Testis (tissue), 2 donors: Measurements from ENCODE around the gene AKAP12.

Experiments used
- POLR2A ChIP-seq: fragments of 450-650 bp; IDR thresholded peaks from one replicate; pipeline ENCODE4 v1.6.1; 2017; ENCODE audit warnings: antibody characterized with exemption, mild to moderate bottlenecking, moderate library complexity
- TF ChIP-seq, protein P1 (sequence below), 3 experiments: fragments of 450-650 bp in 2 of 3; fragments of 200-600 bp in 1 of 3; sonication (generic) in 1 of 3; IDR thresholded peaks; one replicate each; pipeline ENCODE4 v1.5.1; 2016 to 2019; ENCODE audit warnings: antibody characterized with exemption in 3 of 3, mild to moderate bottlenecking in 2 of 3, moderate library complexity in 1 of 3

DNA sequence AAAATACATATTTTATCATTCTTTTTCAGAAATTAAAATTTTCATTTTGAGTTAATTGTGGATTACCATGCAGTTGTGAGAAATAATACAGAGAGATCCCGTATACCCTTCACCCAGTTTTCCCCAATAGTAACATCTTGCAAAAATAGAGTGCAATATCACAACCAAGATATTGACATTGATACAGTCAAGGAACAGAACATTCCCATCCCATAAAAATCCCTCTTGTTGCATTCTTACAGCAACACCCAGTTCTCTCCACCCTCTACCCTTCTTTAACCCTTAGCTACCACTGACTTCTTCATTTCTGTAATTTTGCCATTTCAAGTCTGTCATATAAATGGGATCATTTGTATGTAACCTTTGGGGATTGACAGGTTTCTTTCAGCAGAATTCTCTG, 6.9 kb upstream of the AKAP12 start:
- TF ChIP-seq, protein P1, sequence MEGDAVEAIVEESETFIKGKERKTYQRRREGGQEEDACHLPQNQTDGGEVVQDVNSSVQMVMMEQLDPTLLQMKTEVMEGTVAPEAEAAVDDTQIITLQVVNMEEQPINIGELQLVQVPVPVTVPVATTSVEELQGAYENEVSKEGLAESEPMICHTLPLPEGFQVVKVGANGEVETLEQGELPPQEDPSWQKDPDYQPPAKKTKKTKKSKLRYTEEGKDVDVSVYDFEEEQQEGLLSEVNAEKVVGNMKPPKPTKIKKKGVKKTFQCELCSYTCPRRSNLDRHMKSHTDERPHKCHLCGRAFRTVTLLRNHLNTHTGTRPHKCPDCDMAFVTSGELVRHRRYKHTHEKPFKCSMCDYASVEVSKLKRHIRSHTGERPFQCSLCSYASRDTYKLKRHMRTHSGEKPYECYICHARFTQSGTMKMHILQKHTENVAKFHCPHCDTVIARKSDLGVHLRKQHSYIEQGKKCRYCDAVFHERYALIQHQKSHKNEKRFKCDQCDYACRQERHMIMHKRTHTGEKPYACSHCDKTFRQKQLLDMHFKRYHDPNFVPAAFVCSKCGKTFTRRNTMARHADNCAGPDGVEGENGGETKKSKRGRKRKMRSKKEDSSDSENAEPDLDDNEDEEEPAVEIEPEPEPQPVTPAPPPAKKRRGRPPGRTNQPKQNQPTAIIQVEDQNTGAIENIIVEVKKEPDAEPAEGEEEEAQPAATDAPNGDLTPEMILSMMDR (IDR thresholded peaks at IDR 0.05), result no peak
- TF ChIP-seq POLR2A, result no peak
